Lung (tissue), 12 donors: ENCODE results near the gene SLCO2A1. TPM values are rescaled to one million over a fixed set of nuclear protein-coding genes. Genes with fewer than 3 reads are reported as not detected.
"Not testable (repeated sequence)": the region's sequence is repeated elsewhere in the genome, so short reads cannot be mapped to it uniquely, and the experiment has no call there.

Experiments used
- ATAC-seq: fragments of 200-7000 bp; cut with Tn5 transposase; one replicate; pipeline ENCODE4 v1.9.1; 2020; ENCODE audit warnings: moderate number of reproducible peaks; ENCODE audit not compliant: insufficient read depth, low FRiP score
- DNase-seq, 3 donors: peaks; one replicate each; pipeline ENCODE4 v3.0.0-alpha.2; 2013 to 2017
- H3K27ac ChIP-seq, 2 donors: one replicate each; pipeline ENCODE4 v1.5.1; 2013; ENCODE audit warnings: mild to moderate bottlenecking in 2 of 2, moderate library complexity in 2 of 2, control low read depth in 1 of 2, inconsistent platforms in 1 of 2, low read depth in 1 of 2, low read length in 1 of 2
- H3K27me3 ChIP-seq, 3 donors: one replicate each; pipeline ENCODE4 v1.5.1; 2013; ENCODE audit warnings: low read length in 2 of 3; ENCODE audit not compliant: control insufficient read depth in 3 of 3, insufficient read depth in 3 of 3
- H3K36me3 ChIP-seq, 4 donors: one replicate each; pipeline ENCODE4 v1.5.1; 2013; ENCODE audit warnings: low read length in 4 of 4, mild to moderate bottlenecking in 1 of 4, moderate library complexity in 1 of 4; ENCODE audit not compliant: control insufficient read depth in 4 of 4, insufficient read depth in 4 of 4
- H3K4me1 ChIP-seq, 5 donors: one replicate each; pipeline ENCODE4 v1.5.1; 2013; ENCODE audit warnings: low read length in 5 of 5, mild to moderate bottlenecking in 2 of 5, moderate library complexity in 1 of 5; ENCODE audit not compliant: control insufficient read depth in 5 of 5, insufficient read depth in 5 of 5
- H3K4me3 ChIP-seq: one replicate; pipeline ENCODE4 v1.5.1; 2013; ENCODE audit warnings: mild to moderate bottlenecking, control low read depth, moderate library complexity
- H3K9ac ChIP-seq, 2 donors: one replicate each; pipeline ENCODE4 v1.5.1; 2013; ENCODE audit warnings: low read length in 2 of 2, control low read depth in 1 of 2; ENCODE audit not compliant: insufficient read depth in 1 of 2
- H3K9me3 ChIP-seq, 4 donors: one replicate each; pipeline ENCODE4 v1.5.1; 2013; ENCODE audit warnings: low read length in 3 of 4, mild to moderate bottlenecking in 1 of 4, moderate library complexity in 1 of 4; ENCODE audit not compliant: control insufficient read depth in 4 of 4, insufficient read depth in 3 of 4
- WGBS, 2 donors: extraction: QIAGEN DNeasy Blood & Tissue Kit; methylation state at CpG; one replicate each; pipeline ENCODE4 v1.1.7; 2013; 5-methylcytosine and 5-hydroxymethylcytosine counted together
- polyA plus RNA-seq, 2 donors: library from polyadenylated mRNA; stranded (reverse); fragments of 200-250 nt; gene quantifications; one replicate each; pipeline ENCODE4 v1.2.1, GENCODE V29; 2013
- total RNA-seq, 2 donors: library from RNA; depleted of rRNA in 1 of 2; stranded (reverse); fragments of >200 nt in 1 of 2; gene quantifications; one replicate each; pipeline ENCODE4 v1.2.1, GENCODE V29; 2014 to 2021
- TF ChIP-seq, protein P1 (sequence below): IDR thresholded peaks from 2 replicates; pipeline ENCODE4 v1.5.1; 2012; ENCODE audit warnings: mild to moderate bottlenecking; ENCODE audit errors: control extremely low read depth, extremely low read depth
- donor health status: control.
- donor health status: control.
- donor health status: Bipolar disorder and iron deficiency.
- donor health status: healthy.
- donor health status: DM: yes; HTN: yes; CAD: no.

The SLCO2A1 gene
- total and polyA plus RNA-seq, 4 donors: 27.2 to 131 (median 42.7) TPM

GRCh38 chr3:134072881-134073582 is 43.3 kb upstream of the SLCO2A1 start:
- no peak for DNase-seq
- WGBS, 2 donors: 92 to 93% methylated on average over 15 of the region's 15 CpGs
- H3K4me3 ChIP-seq: no peak overlapping the region
- H3K9me3 ChIP-seq: peaks cover 0 to 2% (median 0%) of the 10 kb centered on the region in 4 donors
- ATAC-seq: no peak
- no peaks in the 10 kb centered on the region for H3K36me3 ChIP-seq
- H3K9ac ChIP-seq: no peak overlapping the region
- TF ChIP-seq, protein P1, sequence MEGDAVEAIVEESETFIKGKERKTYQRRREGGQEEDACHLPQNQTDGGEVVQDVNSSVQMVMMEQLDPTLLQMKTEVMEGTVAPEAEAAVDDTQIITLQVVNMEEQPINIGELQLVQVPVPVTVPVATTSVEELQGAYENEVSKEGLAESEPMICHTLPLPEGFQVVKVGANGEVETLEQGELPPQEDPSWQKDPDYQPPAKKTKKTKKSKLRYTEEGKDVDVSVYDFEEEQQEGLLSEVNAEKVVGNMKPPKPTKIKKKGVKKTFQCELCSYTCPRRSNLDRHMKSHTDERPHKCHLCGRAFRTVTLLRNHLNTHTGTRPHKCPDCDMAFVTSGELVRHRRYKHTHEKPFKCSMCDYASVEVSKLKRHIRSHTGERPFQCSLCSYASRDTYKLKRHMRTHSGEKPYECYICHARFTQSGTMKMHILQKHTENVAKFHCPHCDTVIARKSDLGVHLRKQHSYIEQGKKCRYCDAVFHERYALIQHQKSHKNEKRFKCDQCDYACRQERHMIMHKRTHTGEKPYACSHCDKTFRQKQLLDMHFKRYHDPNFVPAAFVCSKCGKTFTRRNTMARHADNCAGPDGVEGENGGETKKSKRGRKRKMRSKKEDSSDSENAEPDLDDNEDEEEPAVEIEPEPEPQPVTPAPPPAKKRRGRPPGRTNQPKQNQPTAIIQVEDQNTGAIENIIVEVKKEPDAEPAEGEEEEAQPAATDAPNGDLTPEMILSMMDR: no peak
- no peaks in the 10 kb centered on the region for H3K27me3 ChIP-seq
- H3K4me1 ChIP-seq: peaks cover 0 to 11% (median 0%) of the 10 kb centered on the region in 5 donors
- H3K27ac ChIP-seq: no peak overlapping the region

DNA sequence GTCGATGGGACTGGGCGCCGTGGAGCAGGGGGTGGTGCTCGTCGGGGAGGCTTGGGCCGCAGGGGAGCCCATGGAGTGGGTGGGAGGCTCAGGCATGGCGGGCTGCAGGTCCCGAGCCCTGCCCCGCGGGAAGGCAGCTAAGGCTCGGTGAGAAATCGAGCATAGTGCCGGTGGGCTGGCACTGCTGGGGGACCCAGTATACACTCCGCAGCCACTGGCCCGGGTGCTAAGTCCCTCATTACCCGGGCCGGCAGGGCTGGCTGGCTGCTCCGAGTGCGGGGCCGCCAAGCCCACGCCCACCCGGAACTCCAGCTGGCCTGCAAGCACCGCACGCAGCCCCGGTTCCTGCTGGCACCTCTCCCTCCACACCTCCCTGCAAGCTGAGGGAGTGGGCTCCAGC is 40.6 kb upstream of the SLCO2A1 start:
- DNase-seq, H3K36me3 ChIP-seq, H3K4me3 ChIP-seq, H3K9me3 ChIP-seq, H3K9ac ChIP-seq, H3K27me3 ChIP-seq, H3K27ac ChIP-seq, ATAC-seq: not testable (repeated sequence)
- 87 to 94% methylated on average over 21 to 25 of the region's 25 CpGs for WGBS, 2 donors
- peaks cover 0 to 17% (median 5%) of the 10 kb centered on the region in 5 donors for H3K4me1 ChIP-seq

DNA sequence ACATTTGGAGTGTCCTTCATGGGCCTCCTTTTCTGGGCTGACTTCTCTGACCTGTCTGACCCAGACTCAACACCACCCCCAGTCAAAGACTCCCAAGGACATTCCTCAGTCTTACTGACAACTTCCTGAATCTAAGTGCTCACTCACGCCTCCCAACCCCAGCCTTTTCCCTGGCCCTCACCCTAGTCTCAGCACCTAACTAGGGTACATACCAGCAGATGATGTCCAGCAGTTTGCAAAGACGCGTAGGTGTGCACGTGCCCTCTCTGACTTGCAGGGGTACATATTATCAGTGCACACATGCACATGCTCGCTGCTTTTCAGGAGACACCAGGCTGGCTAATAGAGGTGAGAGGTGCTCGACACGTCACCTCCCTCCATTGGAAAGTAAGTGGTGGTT is 38.7 kb upstream of the SLCO2A1 start:
- TF ChIP-seq, protein P1: no peak
- Histone ChIP-seq H3K4me3 (no peak overlapping the region), H3K36me3 (no peaks in the 10 kb centered on the region), H3K9me3 (no peaks in the 10 kb centered on the region), H3K4me1 (peaks cover 0 to 17% (median 5%) of the 10 kb centered on the region in 5 donors), H3K27ac (no peak overlapping the region), H3K9ac (no peak overlapping the region), H3K27me3 (no peaks in the 10 kb centered on the region)
- DNase-seq (no peak), ATAC-seq (no peak)
- WGBS, 2 donors: 90 to 94% methylated on average over 7 of the region's 7 CpGs

- TF ChIP-seq, protein P1: no peak
- no peaks in the 10 kb centered on the region for H3K36me3 ChIP-seq
- no peak overlapping the region for H3K9ac ChIP-seq
- H3K27ac ChIP-seq: peak overlapping the region in 1 of 2 donors; percentile 4
- H3K9me3 ChIP-seq: no peaks in the 10 kb centered on the region
- DNase-seq: no peak
- no peaks in the 10 kb centered on the region for H3K27me3 ChIP-seq
- H3K4me1 ChIP-seq: peaks cover 0 to 17% (median 5%) of the 10 kb centered on the region in 5 donors
- no peak for ATAC-seq
- 88 to 90% methylated on average over 14 of the region's 14 CpGs for WGBS, 2 donors
- no peak overlapping the region for H3K4me3 ChIP-seq
These were observed 37.9 kb upstream of the SLCO2A1 start for GRCh38 chr3:134067531-134068161.
